ENCODE data around the gene FRMD4A.

The FRMD4A gene

GRCh38 chr10:14023673-14024328, 306.9 kb downstream of the FRMD4A start:
- in situ Hi-C loops (cut with HindIII; ENCODE audit: low pct_unique_long_range_greater_than_20kb, low sequenced_read_pairs): no loop called here
- no peak for TF ChIP-seq JUND (IDR thresholded peaks at IDR 0.05; ENCODE audit: low read depth)
- no peak for DNase-seq (ENCODE audit: low read depth in 1 of 2, low spot score in 1 of 2)

GRCh38 chr10:14022954-14023672, 307.6 kb downstream of the FRMD4A start:
- in situ Hi-C loops (cut with HindIII; ENCODE audit: low pct_unique_long_range_greater_than_20kb, low sequenced_read_pairs): no loop called here
- no peak for DNase-seq (ENCODE audit: low read depth in 1 of 2, low spot score in 1 of 2)
- TF ChIP-seq JUND (IDR thresholded peaks at IDR 0.05; ENCODE audit: low read depth): no peak

- DNase-seq (ENCODE audit: low read depth in 1 of 2, low spot score in 1 of 2): no peak
- no peak for TF ChIP-seq JUND (IDR thresholded peaks at IDR 0.05; ENCODE audit: low read depth)
- in situ Hi-C loops (cut with HindIII; ENCODE audit: low pct_unique_long_range_greater_than_20kb, low sequenced_read_pairs): no loop called here
Observed at GRCh38 chr10:14022052-14022451, 308.7 kb downstream of the FRMD4A start.

- DNase-seq (ENCODE audit: low read depth in 1 of 2, low spot score in 1 of 2): no peak
- no peak for TF ChIP-seq JUND (IDR thresholded peaks at IDR 0.05; ENCODE audit: low read depth)
- in situ Hi-C loops (cut with HindIII; ENCODE audit: low pct_unique_long_range_greater_than_20kb, low sequenced_read_pairs): no loop called here
Observed at GRCh38 chr10:14020037-14020664, 310.6 kb downstream of the FRMD4A start.

- no peak for TF ChIP-seq JUND (IDR thresholded peaks at IDR 0.05; ENCODE audit: low read depth)
- DNase-seq (ENCODE audit: low read depth in 1 of 2, low spot score in 1 of 2): no peak
Observed at GRCh38 chr10:14017467-14017866, 313.3 kb downstream of the FRMD4A start.

GRCh38 chr10:14016931-14017333, 313.8 kb downstream of the FRMD4A start:
- in situ Hi-C loops (cut with HindIII; ENCODE audit: low pct_unique_long_range_greater_than_20kb, low sequenced_read_pairs): no loop called here
- TF ChIP-seq JUND (IDR thresholded peaks at IDR 0.05; ENCODE audit: low read depth): no peak
- no peak for DNase-seq (ENCODE audit: low read depth in 1 of 2, low spot score in 1 of 2)

More at GRCh38 chr10:14017467-14017866, 313.3 kb downstream of the FRMD4A start:
- in situ Hi-C loops (cut with HindIII; ENCODE audit: low pct_unique_long_range_greater_than_20kb, low sequenced_read_pairs): no loop called here

- in situ Hi-C loops (cut with HindIII; ENCODE audit: low pct_unique_long_range_greater_than_20kb, low sequenced_read_pairs): no loop called here
- TF ChIP-seq JUND (IDR thresholded peaks at IDR 0.05; ENCODE audit: low read depth): no peak
- no peak for DNase-seq (ENCODE audit: low read depth in 1 of 2, low spot score in 1 of 2)
Observed at GRCh38 chr10:14016011-14016536, 314.6 kb downstream of the FRMD4A start.

- in situ Hi-C loops (cut with HindIII; ENCODE audit: low pct_unique_long_range_greater_than_20kb, low sequenced_read_pairs): no loop called here
- no peak for TF ChIP-seq JUND (IDR thresholded peaks at IDR 0.05; ENCODE audit: low read depth)
- DNase-seq (ENCODE audit: low read depth in 1 of 2, low spot score in 1 of 2): no peak
Observed at GRCh38 chr10:14014423-14014822, 316.3 kb downstream of the FRMD4A start.

- in situ Hi-C loops (cut with HindIII; ENCODE audit: low pct_unique_long_range_greater_than_20kb, low sequenced_read_pairs): no loop called here
- TF ChIP-seq JUND (IDR thresholded peaks at IDR 0.05; ENCODE audit: low read depth): no peak
- DNase-seq (ENCODE audit: low read depth in 1 of 2, low spot score in 1 of 2): no peak
Observed at GRCh38 chr10:14010769-14011574, 319.8 kb downstream of the FRMD4A start.

GRCh38 chr10:14010101-14010558, 320.6 kb downstream of the FRMD4A start:
- no peak for TF ChIP-seq JUND (IDR thresholded peaks at IDR 0.05; ENCODE audit: low read depth)
- no peak for DNase-seq (ENCODE audit: low read depth in 1 of 2, low spot score in 1 of 2)
- in situ Hi-C loops (cut with HindIII; ENCODE audit: low pct_unique_long_range_greater_than_20kb, low sequenced_read_pairs): no loop called here

- no peak for TF ChIP-seq JUND (IDR thresholded peaks at IDR 0.05; ENCODE audit: low read depth)
- DNase-seq (ENCODE audit: low read depth in 1 of 2, low spot score in 1 of 2): no peak
- in situ Hi-C loops (cut with HindIII; ENCODE audit: low pct_unique_long_range_greater_than_20kb, low sequenced_read_pairs): no loop called here
Observed at GRCh38 chr10:14009371-14010100, 321.2 kb downstream of the FRMD4A start.

- in situ Hi-C loops (cut with HindIII; ENCODE audit: low pct_unique_long_range_greater_than_20kb, low sequenced_read_pairs): no loop called here
- no peak for TF ChIP-seq JUND (IDR thresholded peaks at IDR 0.05; ENCODE audit: low read depth)
- no peak for DNase-seq (ENCODE audit: low read depth in 1 of 2, low spot score in 1 of 2)
Observed at GRCh38 chr10:14008740-14009080, 322.0 kb downstream of the FRMD4A start.
